NCI-H748 treated with DMSO at 0.1 percent for 48 hours (cell line): ENCODE measurements around the gene SPRYD7.
"Not testable (repeated sequence)": the region's sequence is repeated elsewhere in the genome, so short reads cannot be mapped to it uniquely, and the experiment has no call there.

Source experiments
- DNase-seq: peaks from one replicate; lab custom pipeline; 2025; lab: John Stamatoyannopoulos, UW

SPRYD7 gene

GRCh38 chr13:49932868-49933267, 3.3 kb downstream of the SPRYD7 start:
- DNase-seq, result no peak

- DNase-seq, result no peak
Observed at GRCh38 chr13:49932066-49932465, 4.1 kb downstream of the SPRYD7 start.

- no peak for DNase-seq
Observed at GRCh38 chr13:49927755-49928154, 8.4 kb downstream of the SPRYD7 start.

- no peak for DNase-seq
Observed at GRCh38 chr13:49925881-49926418, 10.2 kb downstream of the SPRYD7 start.

- no peak for DNase-seq
Observed at GRCh38 chr13:49922301-49922700, 13.8 kb downstream of the SPRYD7 start.

GRCh38 chr13:49920969-49921368, 15.2 kb downstream of the SPRYD7 start:
- DNase-seq, result not testable (repeated sequence)

- DNase-seq, result not testable (repeated sequence)
Observed at GRCh38 chr13:49918106-49918505, 18.0 kb downstream of the SPRYD7 start.

- DNase-seq, result no peak
Observed at GRCh38 chr13:49914947-49915346, 21.2 kb downstream of the SPRYD7 start.

GRCh38 chr13:49908637-49909036, 27.5 kb downstream of the SPRYD7 start:
- DNase-seq, result no peak

GRCh38 chr13:49904729-49905456, 31.2 kb downstream of the SPRYD7 start:
- no peak for DNase-seq

GRCh38 chr13:49898792-49899191, 37.3 kb downstream of the SPRYD7 start:
- no peak for DNase-seq

- no peak for DNase-seq
Observed at GRCh38 chr13:49897713-49898112, 38.4 kb downstream of the SPRYD7 start.

GRCh38 chr13:49895826-49896225, 40.3 kb downstream of the SPRYD7 start:
- no peak for DNase-seq

GRCh38 chr13:49893591-49893990, 42.5 kb downstream of the SPRYD7 start:
- DNase-seq, result no peak

- DNase-seq, result no peak
Observed at GRCh38 chr13:49890376-49890775, 45.8 kb downstream of the SPRYD7 start.

GRCh38 chr13:49878682-49879081, 57.5 kb downstream of the SPRYD7 start:
- no peak for DNase-seq

GRCh38 chr13:49877629-49878218, 58.4 kb downstream of the SPRYD7 start:
- DNase-seq, result no peak

- DNase-seq, result no peak
Observed at GRCh38 chr13:49874430-49874829, 61.7 kb downstream of the SPRYD7 start.

- DNase-seq, result no peak
Observed at GRCh38 chr13:49869519-49869918, 66.6 kb downstream of the SPRYD7 start.

- DNase-seq, result no peak
Observed at GRCh38 chr13:49867834-49868233, 68.3 kb downstream of the SPRYD7 start.

GRCh38 chr13:49865218-49865617, 70.9 kb downstream of the SPRYD7 start:
- no peak for DNase-seq

- DNase-seq, result no peak
Observed at GRCh38 chr13:49864509-49864908, 71.6 kb downstream of the SPRYD7 start.
